Stimulated activated CD8-positive, alpha-beta memory T cell treated with anti-CD3 and anti-CD28 coated beads, Interleukin-7, amount 100 ng/mL, for 24 hours (primary cell): ENCODE measurements around the gene MAMDC4.
"Not testable (repeated sequence)": the region's sequence is repeated elsewhere in the genome, so short reads cannot be mapped to it uniquely, and the experiment has no call there.

ENCODE experiments used
- DNase-seq: peaks from one replicate; pipeline ENCODE4 v3.0.0-alpha.2; 2020; ENCODE audit warnings: low read depth

The MAMDC4 gene

DNA sequence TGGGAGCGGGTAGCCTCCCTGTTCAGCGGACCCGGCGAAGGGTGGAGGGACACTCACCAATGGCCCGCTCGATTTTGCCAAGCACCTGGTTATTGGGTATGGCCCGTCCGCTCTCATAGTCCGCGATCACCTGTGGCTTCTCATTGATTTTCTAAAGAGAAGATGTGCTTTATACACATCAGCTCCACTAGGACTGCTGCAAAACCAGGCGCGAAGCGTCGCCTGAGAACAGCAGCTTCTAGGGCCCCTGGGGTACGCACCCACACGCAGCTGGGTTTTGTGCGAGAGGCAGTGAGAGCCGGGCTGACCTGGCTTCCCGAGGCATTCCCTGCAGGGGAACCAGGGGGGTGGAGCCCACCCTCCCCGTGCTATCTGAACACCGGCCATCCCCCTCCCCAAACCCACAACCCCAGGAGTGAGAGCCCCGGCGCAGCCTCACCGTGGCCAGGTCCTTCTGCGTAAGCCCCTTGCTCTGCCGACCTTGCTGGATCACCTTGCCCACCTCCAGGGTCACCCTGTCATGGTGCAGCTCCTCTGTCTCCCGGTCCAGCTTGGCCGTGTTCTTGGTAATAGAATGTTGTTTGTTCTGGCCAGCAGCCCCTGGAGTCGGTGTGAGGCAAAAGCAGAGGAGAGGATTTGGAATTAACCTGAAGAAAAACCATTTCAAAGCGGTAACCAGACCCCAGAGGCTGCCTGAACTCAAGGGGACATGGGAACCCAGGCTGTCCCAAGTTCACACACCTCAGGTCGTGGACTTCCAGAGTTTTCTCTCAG, 10.9 kb downstream of the MAMDC4 start:
- DNase-seq = no peak

DNA sequence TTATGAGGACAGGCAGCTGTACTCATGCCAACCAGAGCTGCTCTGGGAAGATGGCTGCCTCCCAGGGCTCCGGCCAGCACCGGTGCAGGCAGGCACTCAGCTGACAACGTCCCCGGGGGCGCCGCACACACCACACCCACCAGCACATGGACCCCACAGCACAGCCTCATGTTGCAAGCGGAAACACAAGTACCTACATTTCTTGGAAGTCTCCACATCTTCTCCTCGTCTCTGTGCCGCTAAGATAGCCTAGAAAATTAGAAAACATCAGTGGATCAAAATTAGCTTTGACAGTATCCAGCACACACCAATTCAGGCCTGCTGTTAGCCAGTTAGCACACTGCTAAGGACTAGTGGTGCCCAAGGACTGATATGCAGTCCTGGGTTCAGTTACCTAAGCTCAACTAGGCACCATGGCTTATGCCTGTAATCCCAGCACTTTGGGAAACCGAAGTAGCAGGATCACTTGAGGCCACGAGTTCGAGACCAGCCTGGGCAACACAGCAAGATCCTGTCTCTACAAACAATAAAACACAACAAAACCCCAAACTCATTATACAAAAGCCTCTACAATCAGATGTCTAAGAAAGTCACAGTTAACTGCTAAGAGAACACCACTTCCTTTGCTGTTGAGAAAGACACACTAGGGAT, 11.6 kb downstream of the MAMDC4 start:
- no peak for DNase-seq

DNA sequence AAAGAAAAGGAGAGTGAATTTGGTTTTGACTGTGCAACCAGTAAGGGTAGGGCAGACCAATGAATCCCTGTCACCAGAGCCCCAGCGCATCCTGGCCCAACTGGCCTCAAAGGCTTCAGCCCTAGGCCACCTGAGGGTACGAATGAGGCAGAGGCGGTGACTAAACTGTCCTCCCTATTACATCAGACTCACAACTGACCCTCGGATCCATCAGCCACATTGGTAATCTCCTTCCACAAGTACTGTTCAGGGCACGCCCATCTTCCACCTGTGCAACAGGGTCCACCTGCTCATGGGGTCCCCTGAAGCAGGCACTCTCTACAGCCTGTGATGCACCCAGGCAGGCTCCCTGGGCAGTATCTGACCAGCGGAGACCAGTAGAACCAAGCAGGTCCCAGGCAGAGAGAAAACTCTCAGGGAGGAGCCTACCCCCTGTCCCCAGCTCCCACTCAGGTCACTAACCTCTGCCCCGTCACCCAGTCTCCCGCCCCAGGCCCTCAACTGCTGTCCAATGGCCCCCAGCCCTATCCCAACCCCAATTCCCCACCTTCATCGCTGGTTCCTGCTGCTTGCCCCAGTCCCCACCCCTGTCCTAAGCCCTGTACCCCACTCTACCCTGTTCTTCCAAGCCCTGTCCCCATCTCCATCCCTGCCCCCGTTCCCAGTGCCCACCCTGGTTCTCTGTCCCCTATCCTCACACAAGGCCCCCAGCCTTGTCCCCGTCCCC, 13.1 kb downstream of the MAMDC4 start:
- no peak for DNase-seq

DNA sequence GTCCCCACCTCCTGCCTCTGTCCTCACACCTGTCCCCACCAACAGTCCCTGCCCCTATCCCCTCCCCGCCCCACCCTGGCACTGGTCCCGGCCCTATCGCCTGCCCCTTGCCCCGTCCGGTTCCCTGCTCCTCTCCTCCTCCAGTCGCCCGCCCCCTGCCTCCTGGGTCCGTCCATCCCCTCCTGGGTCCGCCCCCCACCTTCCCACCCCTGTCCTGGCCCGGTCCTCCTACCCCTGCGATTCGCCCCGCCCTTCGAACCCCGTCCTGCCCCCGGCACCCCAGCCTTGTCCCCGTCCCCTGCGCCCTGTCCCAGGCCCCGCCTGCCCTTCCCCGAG, 13.6 kb downstream of the MAMDC4 start:
- no peak for DNase-seq

DNA sequence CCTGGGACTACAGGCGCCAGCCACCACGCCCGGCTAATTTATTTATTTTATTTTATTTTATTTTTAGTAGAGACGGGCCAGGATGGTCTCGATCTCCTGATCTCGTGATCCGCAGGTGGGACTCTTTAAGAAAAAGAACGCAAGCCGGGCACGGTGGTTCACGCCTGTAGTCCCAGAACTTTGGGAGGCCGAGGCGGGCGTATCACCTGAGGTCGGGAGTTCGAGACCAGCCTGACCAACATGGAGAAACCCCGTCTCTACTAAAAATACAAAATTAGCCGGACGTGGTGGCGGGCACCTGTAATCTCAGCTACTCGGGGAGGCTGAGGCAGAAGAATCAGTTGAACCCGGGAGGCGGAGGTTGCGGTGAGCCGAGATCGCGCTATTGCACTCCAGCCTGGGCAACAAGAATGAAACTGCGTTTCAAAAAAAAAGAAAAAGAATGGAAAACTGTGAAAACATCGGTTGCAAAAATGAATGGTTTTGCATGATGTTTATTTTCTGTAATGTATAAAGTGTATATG, 14.8 kb downstream of the MAMDC4 start:
- not testable (repeated sequence) for DNase-seq

DNA sequence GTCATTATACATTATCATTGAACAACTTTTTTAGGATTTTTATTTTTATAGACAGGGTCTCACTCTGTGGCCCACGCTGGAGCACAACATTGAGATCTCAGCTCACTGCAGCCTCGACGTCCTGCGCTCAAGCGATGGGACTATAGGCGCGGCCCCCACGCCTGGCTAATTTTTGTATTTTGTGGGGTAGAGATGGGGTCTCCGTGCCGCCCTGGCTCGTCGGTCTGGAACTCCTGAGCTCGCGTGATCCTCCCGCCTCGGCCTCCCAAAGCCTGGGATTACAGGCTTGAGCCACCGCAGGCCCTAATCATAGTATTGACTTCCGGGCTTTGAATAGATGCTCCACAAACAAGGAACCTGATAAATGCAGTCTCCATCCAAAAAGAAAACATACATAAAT, 15.3 kb downstream of the MAMDC4 start:
- no peak for DNase-seq

DNA sequence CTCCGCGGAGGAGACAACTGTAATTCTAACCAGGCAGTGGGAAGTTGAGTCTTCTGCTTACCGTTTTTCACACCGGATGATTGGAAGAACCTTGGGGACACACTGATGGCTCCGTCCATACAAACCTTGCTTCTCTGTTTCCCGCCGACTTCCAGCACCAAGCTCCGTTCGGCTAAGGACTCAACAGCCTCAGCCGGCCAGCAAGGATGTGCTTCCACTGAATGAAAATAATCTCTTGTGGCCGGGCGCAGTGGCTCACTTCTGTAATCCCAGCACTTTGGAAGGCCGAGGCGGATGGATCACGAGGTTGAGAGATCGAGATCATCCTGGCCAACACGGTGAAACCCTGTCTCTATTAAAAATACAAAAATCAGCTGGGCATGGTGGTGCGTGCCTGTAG, 15.8 kb downstream of the MAMDC4 start:
- DNase-seq = no peak

DNA sequence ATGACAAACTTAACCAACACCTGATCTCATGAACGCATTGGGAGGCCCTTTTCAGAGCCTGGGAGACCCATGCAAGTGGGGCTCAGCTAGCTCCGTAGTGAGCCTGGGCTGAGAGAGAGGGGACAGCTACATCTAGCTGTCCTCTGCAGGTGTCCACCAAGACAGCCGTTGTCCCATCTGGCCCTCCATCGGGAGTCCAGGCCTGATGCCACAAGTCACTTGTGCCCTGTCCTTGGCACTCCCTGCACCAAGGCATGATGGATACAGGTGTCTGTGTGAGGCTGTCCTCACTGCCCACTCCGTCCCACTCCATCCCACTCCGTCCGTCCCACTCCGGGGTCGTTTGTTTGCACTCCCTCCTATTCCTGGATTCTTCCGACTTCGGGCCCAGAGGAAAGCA, 16.5 kb downstream of the MAMDC4 start:
- no peak for DNase-seq

DNA sequence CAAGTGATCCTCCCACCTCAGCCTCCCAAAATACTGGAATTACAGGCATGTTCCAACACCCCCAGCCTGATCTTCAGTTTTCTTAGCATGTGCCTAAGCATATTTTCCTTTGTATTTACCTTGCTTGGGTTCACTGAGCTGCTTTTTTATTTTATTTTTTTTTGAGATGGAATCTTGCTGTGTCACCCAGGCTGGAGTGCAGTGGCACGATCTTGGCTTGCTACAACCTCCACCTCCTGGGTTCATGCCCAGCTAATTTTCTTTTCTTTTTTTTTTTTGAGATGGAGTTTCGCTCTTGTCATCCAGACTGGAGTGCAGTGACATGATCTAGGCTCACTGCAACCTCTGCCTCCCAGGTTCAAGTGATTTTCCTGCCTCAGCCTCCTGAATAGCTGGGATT, 17.5 kb downstream of the MAMDC4 start:
- not testable (repeated sequence) for DNase-seq

DNA sequence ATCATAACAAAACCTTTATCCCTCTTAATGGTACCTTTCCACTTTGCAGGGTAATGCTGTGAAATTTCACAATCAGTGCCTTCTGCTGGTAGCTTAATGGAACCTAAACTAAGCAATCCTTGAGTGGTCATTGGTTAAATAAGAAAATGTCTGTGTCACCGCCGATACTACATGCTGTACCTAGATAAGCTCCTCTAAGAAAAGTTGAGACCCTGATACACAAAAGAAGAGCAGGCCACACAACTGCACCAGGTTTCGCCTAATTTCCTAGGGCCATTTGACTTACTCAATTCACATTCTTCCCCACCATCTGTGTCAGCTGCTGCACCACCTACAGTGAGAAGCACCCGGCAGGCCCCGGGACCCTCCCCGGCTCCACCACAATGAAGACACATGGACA, 23.0 kb downstream of the MAMDC4 start:
- DNase-seq = no peak

DNA sequence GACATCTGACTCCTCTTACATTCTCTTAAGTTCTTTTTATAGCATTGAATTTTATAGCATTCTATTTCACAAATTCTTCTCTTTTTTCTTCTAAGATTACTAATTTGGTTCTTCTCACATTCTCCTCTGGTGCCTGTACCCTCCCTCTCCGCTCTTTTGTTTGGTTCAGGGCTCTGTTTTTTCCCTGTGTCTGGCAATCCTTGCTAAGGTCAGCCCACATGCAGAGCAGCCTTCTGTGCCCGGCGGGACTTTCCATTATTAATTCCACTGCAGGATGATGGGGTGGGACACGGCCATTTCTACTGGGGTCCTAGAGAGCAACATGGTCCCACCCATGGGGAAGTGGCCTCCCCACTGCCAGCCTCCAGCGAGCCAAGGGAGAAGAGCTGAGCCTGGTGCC, 24.3 kb downstream of the MAMDC4 start:
- DNase-seq = no peak

DNA sequence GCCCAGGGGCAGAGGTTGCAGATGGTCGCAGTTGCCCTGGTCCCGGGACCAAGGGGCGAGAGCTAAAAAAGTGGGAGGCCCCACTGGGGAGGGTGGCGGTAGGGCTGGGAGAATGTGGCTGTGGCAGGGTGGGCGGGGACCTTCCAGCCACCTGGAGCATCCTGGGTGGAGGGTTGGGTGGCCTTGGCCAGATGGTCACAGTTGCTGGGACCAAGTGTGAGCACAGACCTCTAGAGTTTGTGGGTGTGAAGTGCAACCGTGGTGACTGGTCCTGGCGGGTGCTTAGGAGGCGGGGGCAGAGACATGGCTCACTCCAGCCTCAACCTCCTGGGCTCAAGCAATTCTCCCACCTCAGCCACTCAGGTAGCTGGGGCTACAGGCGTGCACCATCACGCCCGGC, 28.5 kb downstream of the MAMDC4 start:
- no peak for DNase-seq

DNA sequence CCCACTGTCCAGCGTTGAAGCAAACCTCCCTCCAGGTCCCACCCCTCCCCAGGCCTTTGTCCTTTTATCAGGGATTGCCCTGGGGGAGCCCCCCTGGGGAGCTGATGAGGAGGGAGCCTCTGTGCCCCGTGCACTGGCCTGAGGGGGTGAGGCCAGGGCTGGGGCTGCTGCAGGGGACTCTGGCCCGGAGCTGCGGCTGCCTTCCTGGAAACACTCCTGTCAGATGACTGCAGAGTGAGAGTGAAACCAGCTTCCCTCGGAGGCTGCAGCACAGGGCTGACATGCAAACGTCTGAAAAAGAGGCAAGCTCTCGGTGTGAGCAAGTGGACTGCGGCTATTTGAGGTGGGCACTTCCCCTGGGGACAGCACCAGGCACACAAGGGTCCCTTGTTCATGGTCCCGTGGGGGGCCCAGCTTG, 29.6 kb downstream of the MAMDC4 start:
- DNase-seq = peak; percentile 45

DNA sequence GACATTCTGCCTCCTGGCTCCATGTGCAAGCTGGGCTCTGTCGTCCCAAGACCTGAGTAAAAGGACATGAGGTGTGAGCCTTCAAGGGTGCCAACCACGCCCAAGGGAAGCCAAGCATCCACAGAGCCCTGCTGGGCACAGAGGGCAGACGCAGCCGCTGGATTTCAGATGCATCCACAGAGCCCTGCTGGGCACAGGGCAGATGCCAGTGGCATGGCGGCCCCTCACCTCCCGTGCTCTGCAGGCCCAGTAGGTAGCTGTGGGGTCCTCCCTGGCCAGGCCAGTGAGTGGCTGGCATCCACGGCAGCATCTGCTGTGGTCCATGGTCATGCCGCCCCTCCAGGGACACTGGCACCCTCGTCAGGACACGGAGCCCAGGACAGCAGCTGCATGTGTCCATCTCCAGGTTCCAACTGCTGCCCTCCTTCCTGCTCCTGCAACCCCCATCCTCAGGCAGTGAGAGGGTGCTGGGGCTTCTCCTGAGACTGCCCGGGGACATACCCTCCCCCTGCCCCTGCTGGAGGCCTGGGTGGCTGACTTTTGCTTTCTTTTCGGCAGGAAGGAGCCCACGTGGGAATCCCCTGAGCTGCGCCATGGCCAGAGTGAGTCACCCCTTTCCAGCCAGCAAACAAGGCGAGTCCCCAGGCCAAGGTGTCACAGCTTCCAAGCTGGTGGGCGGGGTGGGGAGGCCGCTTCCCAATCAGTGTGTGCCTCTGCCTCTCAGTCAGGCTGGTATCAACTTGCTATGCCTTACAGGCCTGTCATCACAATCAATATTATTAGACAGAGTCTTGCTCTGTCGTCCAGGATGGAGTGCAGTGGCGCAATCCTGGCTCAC, 30.2 kb downstream of the MAMDC4 start:
- DNase-seq = peak; percentile 76

DNA sequence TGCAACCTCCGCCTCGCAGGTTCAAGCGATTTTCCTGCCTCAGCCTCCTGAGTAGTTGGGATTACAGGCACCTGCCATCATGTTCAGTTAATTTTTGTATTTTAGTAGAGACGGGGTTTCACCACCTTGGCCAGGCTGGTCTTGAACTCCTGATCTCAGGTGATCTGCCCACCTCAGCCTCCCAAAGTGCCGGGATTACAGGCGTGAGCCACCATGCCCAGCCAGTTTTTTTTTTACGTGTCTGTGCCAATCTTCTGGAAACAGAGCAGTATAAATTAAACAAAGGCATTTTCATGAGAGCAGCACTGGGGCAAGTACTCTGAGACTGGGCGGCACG, 30.8 kb downstream of the MAMDC4 start:
- DNase-seq = not testable (repeated sequence)

DNA sequence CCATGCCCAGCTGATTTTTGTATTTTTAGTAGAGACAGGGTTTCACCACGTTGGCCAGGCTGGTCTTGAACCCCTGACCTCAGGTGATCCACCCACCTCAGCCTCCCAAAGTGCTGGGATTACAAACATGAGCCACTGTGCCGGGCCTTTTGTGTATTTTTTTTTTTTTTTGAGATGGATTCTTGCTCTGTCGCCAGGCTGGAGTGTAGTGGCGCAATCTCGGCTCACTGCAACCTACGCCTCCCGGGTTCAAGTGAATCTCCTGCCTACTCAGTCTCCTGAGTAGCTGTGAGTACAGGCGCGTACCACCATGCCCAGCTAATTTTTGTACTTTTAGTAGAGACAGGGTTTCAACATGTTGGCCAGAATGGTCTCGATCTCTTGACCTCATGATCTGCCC, 31.5 kb downstream of the MAMDC4 start:
- not testable (repeated sequence) for DNase-seq

DNA sequence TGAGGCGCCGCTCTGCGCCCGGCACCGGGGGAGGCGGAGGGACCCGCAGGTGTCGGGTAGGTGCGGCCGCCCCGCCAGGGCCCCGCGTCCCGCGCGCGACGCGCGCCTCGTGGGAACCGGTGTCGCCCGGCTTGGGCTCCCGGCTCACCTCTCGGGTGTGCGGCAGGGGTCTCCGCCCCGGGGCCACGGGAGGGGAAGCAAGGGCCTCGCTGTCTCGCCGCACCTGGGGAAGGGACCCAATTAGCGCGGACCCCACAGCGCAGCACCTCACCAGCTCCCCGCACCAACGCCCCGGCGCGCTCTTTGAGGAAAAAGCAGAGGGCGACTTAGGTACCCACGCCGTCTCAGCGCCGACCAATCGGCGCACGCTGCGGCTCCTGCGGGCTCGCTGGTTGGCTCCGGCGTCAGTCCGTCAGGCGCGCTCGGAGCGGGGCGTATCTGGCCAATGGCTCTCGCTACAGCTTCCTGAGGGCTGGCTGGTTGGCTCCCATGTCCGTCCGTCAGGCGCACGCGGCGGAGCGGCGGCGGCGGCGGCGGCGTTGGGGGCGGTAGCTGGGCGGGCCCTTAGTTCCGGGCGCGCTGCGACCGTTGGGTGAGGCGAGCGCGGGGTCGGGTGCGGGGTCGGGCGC, 33.9 kb downstream of the MAMDC4 start, which contains the start of gene TRAF2:
Gene TRAF2 (plus strand): TSS at position 567 of the 629 bp plus-strand sequence. CDS start 12,225 bp downstream, outside the sequence.
- DNase-seq = peak; percentile 91

DNA sequence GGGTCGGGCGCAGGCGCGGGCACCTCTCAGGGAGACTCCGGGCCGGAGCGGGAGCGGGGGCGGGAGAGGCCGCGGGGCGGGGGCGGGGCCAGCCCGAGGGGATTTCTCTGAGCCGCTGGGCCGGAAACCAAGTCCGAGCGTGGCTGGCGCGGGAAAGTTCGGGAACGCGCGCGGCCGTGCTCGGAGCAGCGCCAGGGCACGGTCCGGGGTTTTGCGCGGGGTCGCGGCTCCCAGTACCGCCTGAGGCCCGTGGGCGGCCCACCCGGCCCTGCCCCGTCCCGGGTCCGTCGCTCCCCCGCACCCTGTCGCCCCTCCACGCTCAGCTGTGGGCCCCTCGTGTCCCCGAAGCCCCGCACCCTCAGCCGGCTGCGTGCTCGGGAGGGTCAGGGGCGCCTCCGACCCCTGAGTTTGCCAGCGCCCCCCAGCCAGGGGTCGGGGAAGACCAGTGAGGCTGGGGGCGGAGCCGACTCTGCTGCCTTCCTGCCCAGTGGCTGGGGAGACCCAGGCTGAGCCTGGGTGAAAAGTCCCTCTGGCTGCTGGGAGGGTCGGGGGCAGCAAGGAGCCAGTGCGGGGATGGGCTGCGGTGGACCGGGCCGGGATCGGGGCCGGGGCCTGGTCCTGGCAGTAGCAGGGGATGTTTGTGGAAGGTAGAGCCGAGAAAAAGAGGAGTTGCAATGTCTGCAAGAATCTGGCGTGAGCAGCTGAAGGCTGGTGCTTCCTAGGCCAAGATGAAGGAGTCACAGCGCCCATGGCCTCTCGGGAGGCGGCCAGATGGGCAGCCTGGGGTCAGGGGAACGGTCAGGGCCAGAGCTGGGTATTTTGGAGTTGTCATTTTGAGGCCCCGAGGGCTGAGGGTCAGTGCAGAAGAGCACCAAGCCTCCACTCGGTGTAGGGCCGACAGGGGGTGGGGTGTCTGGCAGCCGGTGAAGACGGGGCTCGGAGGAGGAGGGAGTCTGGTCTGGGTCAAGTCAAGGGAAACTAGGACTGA, 34.8 kb downstream of the MAMDC4 start:
- no peak for DNase-seq

DNA sequence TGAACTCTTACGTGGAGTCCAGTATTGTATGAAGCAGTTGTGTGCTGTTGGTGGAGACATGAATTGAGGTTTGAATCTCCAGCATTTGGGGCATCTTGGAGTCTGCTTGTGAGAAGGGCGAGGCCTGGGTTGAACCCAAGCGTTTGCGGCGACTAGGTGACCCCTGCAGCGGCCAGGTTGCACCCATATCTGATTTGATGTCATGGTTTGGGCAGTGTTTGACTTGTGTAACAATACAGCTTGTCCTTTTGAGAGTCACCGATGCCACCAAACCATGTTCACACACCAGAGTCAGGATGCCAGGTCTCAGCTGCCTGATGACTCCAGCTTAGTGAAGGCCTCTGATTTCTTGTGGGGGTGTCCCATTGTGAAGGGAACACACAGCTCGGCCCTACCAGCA, 36.3 kb downstream of the MAMDC4 start:
- DNase-seq = no peak

DNA sequence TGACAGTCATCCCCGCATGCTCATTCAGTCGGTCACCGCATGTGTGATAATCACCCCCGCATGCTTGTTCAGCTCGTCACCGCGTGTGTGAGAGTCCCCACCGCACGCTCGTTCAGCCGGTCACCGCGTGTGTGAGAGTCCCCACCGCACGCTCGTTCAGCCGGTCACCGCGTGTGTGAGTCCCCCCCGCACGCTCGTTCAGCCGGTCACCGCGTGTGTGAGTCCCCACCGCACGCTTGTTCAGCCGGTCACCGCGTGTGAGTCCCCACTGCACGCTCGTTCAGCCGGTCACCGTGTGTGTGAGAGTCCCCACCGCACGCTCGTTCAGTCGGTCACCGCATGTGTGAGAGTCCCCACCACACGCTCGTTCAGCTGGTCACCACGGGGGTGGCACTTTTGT, 37.7 kb downstream of the MAMDC4 start:
- no peak for DNase-seq
